Liver (tissue), 9 donors: ENCODE measurements around the gene CGB5. TPM values are rescaled to one million over a fixed set of nuclear protein-coding genes. Genes with fewer than 3 reads are reported as not detected.

ENCODE experiments used
- DNase-seq: peaks from one replicate; pipeline ENCODE4 v3.0.0-alpha.2; 2017; ENCODE audit warnings: low spot score
- H3K27ac ChIP-seq, 2 donors: one replicate each; pipeline ENCODE4 v1.7.0; 2013; ENCODE audit warnings: inconsistent platforms in 2 of 2, low read length in 2 of 2, control low read depth in 1 of 2, low read depth in 1 of 2, mild to moderate bottlenecking in 1 of 2
- H3K27me3 ChIP-seq, 4 donors: one replicate each; pipeline versions ENCODE4 v1.6.1 to v1.7.0; 2013; ENCODE audit warnings: low read length in 3 of 4, inconsistent platforms in 1 of 4, mild to moderate bottlenecking in 1 of 4, moderate library complexity in 1 of 4; ENCODE audit not compliant: control insufficient read depth in 4 of 4, insufficient read depth in 4 of 4
- H3K36me3 ChIP-seq, 4 donors: one replicate each; pipeline versions ENCODE4 v1.6.1 to v1.7.0; 2013; ENCODE audit warnings: low read length in 3 of 4, mild to moderate bottlenecking in 3 of 4, low read depth in 1 of 4, moderate library complexity in 1 of 4; ENCODE audit not compliant: control insufficient read depth in 4 of 4, insufficient read depth in 3 of 4
- H3K4me1 ChIP-seq, 4 donors: one replicate each; pipeline versions ENCODE4 v1.6.1 to v1.7.0; 2013; ENCODE audit warnings: low read length in 3 of 4, mild to moderate bottlenecking in 3 of 4, moderate library complexity in 1 of 4; ENCODE audit not compliant: control insufficient read depth in 4 of 4, insufficient read depth in 4 of 4
- H3K4me3 ChIP-seq, 3 donors: one replicate each; pipeline versions ENCODE4 v1.6.1 to v1.7.0; 2013; ENCODE audit warnings: low read length in 3 of 3, control low read depth in 1 of 3, low read depth in 1 of 3, mild to moderate bottlenecking in 1 of 3
- H3K9ac ChIP-seq, 2 donors: one replicate each; pipeline ENCODE4 v1.7.0; 2013; ENCODE audit warnings: low read length in 2 of 2, mild to moderate bottlenecking in 2 of 2, moderate library complexity in 2 of 2, control low read depth in 1 of 2, low read depth in 1 of 2
- H3K9me3 ChIP-seq, 4 donors: one replicate each; pipeline versions ENCODE4 v1.6.1 to v1.7.0; 2013; ENCODE audit warnings: low read length in 3 of 4; ENCODE audit not compliant: control insufficient read depth in 4 of 4
- ATF3 ChIP-seq: IDR thresholded peaks from 2 replicates; pipeline ENCODE4 v1.6.1; 2016; ENCODE audit warnings: antibody characterized with exemption
- CTCF ChIP-seq: fragments of 150-350 bp; IDR thresholded peaks from 2 replicates; pipeline ENCODE4 v1.5.1; 2017; ENCODE audit warnings: improper control_type of control experiment, low read depth, low read length; ENCODE audit not compliant: missing input control
- EGR1 ChIP-seq, 2 donors: IDR thresholded peaks; 2 replicates each; pipeline ENCODE4 v1.6.1; 2016 to 2018; ENCODE audit warnings: antibody characterized with exemption in 2 of 2, low read depth in 2 of 2
- FOXA1 ChIP-seq: IDR thresholded peaks from 2 replicates; pipeline ENCODE4 v1.6.1; 2016; ENCODE audit warnings: antibody characterized with exemption
- FOXA2 ChIP-seq: IDR thresholded peaks from 2 replicates; pipeline ENCODE4 v1.6.1; 2016; ENCODE audit warnings: antibody characterized with exemption
- GABPA ChIP-seq, 2 donors: IDR thresholded peaks in 1 of 2; conservative IDR thresholded peaks in 1 of 2; 2 replicates each; pipeline ENCODE4 v1.6.1; 2016; ENCODE audit warnings: antibody characterized with exemption in 2 of 2, mild to moderate bottlenecking in 1 of 2, moderate library complexity in 1 of 2
- HNF4A ChIP-seq, 2 donors: conservative IDR thresholded peaks; 2 replicates each; pipeline ENCODE4 v1.6.1; 2016; ENCODE audit warnings: antibody characterized with exemption in 2 of 2, mild to moderate bottlenecking in 2 of 2
- HNF4G ChIP-seq: IDR thresholded peaks from 2 replicates; pipeline ENCODE4 v1.6.1; 2016; ENCODE audit warnings: antibody characterized with exemption
- JUND ChIP-seq, 2 donors: IDR thresholded peaks; 2 replicates each; pipeline ENCODE4 v1.6.1; 2016; ENCODE audit warnings: antibody characterized with exemption in 2 of 2
- MAX ChIP-seq: IDR thresholded peaks from 2 replicates; pipeline ENCODE4 v1.6.1; 2016; ENCODE audit warnings: antibody characterized with exemption
- NR2F2 ChIP-seq: IDR thresholded peaks from 2 replicates; pipeline ENCODE4 v1.6.1; 2016; ENCODE audit warnings: antibody characterized with exemption
- RAD21 ChIP-seq, 2 donors: IDR thresholded peaks; 2 replicates each; pipeline ENCODE4 v1.6.1; 2016; ENCODE audit warnings: antibody characterized with exemption in 2 of 2, mild to moderate bottlenecking in 2 of 2
- REST ChIP-seq: IDR thresholded peaks from 2 replicates; pipeline ENCODE4 v1.6.1; 2016; ENCODE audit warnings: antibody characterized with exemption, mild to moderate bottlenecking
- RXRA ChIP-seq, 2 donors: IDR thresholded peaks; 2 replicates each; pipeline ENCODE4 v1.6.1; 2017 to 2018; ENCODE audit warnings: antibody characterized with exemption in 2 of 2, mild to moderate bottlenecking in 1 of 2
- SP1 ChIP-seq: IDR thresholded peaks from 2 replicates; pipeline ENCODE4 v1.6.1; 2018; ENCODE audit warnings: antibody characterized with exemption, mild to moderate bottlenecking
- TAF1 ChIP-seq: conservative IDR thresholded peaks from 2 replicates; pipeline ENCODE4 v1.6.1; 2016; ENCODE audit warnings: antibody characterized with exemption, mild to moderate bottlenecking
- YY1 ChIP-seq: IDR thresholded peaks from 2 replicates; pipeline ENCODE4 v1.6.1; 2016; ENCODE audit warnings: antibody characterized with exemption, mild to moderate bottlenecking
- ZBTB33 ChIP-seq: IDR thresholded peaks from 2 replicates; pipeline ENCODE4 v1.6.1; 2016; ENCODE audit warnings: antibody characterized with exemption
- WGBS: extraction: QIAGEN DNeasy Blood & Tissue Kit; methylation state at CpG from one replicate; pipeline ENCODE4 v1.1.7; 2013; 5-methylcytosine and 5-hydroxymethylcytosine counted together
- polyA plus RNA-seq, 2 donors: library from polyadenylated mRNA; stranded (reverse) in 1 of 2; unstranded in 1 of 2; fragments of 200-250 nt in 1 of 2; fragments of >200 nt in 1 of 2; fragmentation: Nextera tagmentation in 1 of 2; extraction: Ambion mirVana in 1 of 2; gene quantifications; one replicate each; pipeline versions ENCODE4 v1.2.1 to v1.2.3, GENCODE V29; 2013 to 2015
- total RNA-seq, 2 donors: library from RNA; depleted of rRNA; stranded (reverse); fragments of >200 nt; gene quantifications; one replicate each; pipeline ENCODE4 v1.2.3, GENCODE V29; 2014
- donor health status: healthy.
- donor health status: healthy.
- donor health status: healthy.
- donor health status: healthy.
- donor health status: healthy.

The CGB5 gene
- total and polyA plus RNA-seq, 4 donors = not detected

- Histone ChIP-seq H3K9me3 (no peaks in the 10 kb centered on the region), H3K36me3 (peaks cover 10 to 60% (median 23%) of the 10 kb centered on the region in 4 donors), H3K27ac (no peak overlapping the region), H3K27me3 (no peaks in the 10 kb centered on the region), H3K4me1 (no peaks in the 10 kb centered on the region), H3K9ac (no peak overlapping the region), H3K4me3 (no peak overlapping the region)
- DNase-seq = no peak
- TF ChIP-seq ATF3 = no peak
- no peak for TF ChIP-seq NR2F2
- TF ChIP-seq MAX = no peak
- TF ChIP-seq RAD21 (IDR thresholded peaks at IDR 0.05) = no peak
- no peak for TF ChIP-seq RXRA (IDR thresholded peaks at IDR 0.05)
- TF ChIP-seq TAF1 = no peak
- TF ChIP-seq REST = no peak
- no peak for TF ChIP-seq ZBTB33
- no peak for TF ChIP-seq FOXA1
- no peak for TF ChIP-seq FOXA2
- no peak for TF ChIP-seq YY1
- 96% methylated on average over 18 of the region's 18 CpGs for WGBS
These were observed 33.8 kb upstream of the CGB5 start for GRCh38 chr19:49009828-49010227.

- WGBS = 92% methylated on average over 18 of the region's 18 CpGs
- Histone ChIP-seq H3K27me3 (no peaks in the 10 kb centered on the region), H3K9me3 (no peaks in the 10 kb centered on the region), H3K4me3 (no peak overlapping the region), H3K36me3 (peaks cover 6 to 62% (median 19%) of the 10 kb centered on the region in 4 donors), H3K27ac (no peak overlapping the region), H3K9ac (no peak overlapping the region), H3K4me1 (no peaks in the 10 kb centered on the region)
- DNase-seq = no peak
- TF ChIP-seq NR2F2 = no peak
These were observed 33.2 kb upstream of the CGB5 start for GRCh38 chr19:49010453-49010852.

- Histone ChIP-seq H3K27me3 (no peaks in the 10 kb centered on the region), H3K9ac (no peak overlapping the region), H3K36me3 (peaks cover 6 to 59% (median 18%) of the 10 kb centered on the region in 4 donors), H3K27ac (no peak overlapping the region), H3K4me1 (no peaks in the 10 kb centered on the region), H3K4me3 (no peak overlapping the region), H3K9me3 (no peaks in the 10 kb centered on the region)
- 91% methylated on average over 17 of the region's 17 CpGs for WGBS
- TF ChIP-seq FOXA1 = no peak
- no peak for TF ChIP-seq RXRA (IDR thresholded peaks at IDR 0.05)
- TF ChIP-seq YY1 = no peak
- no peak for TF ChIP-seq NR2F2
- TF ChIP-seq TAF1 = no peak
- no peak for TF ChIP-seq FOXA2
- TF ChIP-seq HNF4G = no peak
- no peak for TF ChIP-seq GABPA (IDR thresholded peaks at IDR 0.05 in 1 of 2, conservative IDR thresholded peaks at IDR 0.05 in 1 of 2)
- no peak for TF ChIP-seq SP1
- TF ChIP-seq CTCF = no peak
- no peak for TF ChIP-seq RAD21 (IDR thresholded peaks at IDR 0.05)
- TF ChIP-seq ATF3 = no peak
- TF ChIP-seq EGR1 (IDR thresholded peaks at IDR 0.05; ENCODE audit: low read depth in 2 of 2) = no peak
- TF ChIP-seq JUND (IDR thresholded peaks at IDR 0.05) = no peak
- TF ChIP-seq HNF4A (conservative IDR thresholded peaks at IDR 0.05) = no peak
- no peak for DNase-seq
These were observed 32.5 kb upstream of the CGB5 start for GRCh38 chr19:49011194-49011593.
